ENCODE results near the gene TIGD7. TPM values are rescaled to one million over a fixed set of nuclear protein-coding genes. Genes with fewer than 3 reads are reported as not detected.
"Not testable (repeated sequence)": the region's sequence is repeated elsewhere in the genome, so short reads cannot be mapped to it uniquely, and the experiment has no call there.

The TIGD7 gene
- polyA plus RNA-seq, 1 experiment = 5.3 TPM

- CTCF ChIA-PET = interaction anchor here (4.3 kb wide), 1 partner anchor 8 kb away, joined by 24 read pairs; no protein-coding TSS in a partner anchor
- POLR2A ChIA-PET = no interaction called here
- peaks cover 4% of the 10 kb centered on the region for H3K27me3 ChIP-seq (ENCODE audit: control insufficient read depth, insufficient read depth, low read length)
- no peak for DNase-seq (ENCODE audit: low read depth, low spot score)
- H3K9me3 ChIP-seq (ENCODE audit: control insufficient read depth, insufficient read depth, low read length) = no peaks in the 10 kb centered on the region
- no peak overlapping the region for H3K27ac ChIP-seq (ENCODE audit: low read depth, low read length)
- TF ChIP-seq, protein P1, sequence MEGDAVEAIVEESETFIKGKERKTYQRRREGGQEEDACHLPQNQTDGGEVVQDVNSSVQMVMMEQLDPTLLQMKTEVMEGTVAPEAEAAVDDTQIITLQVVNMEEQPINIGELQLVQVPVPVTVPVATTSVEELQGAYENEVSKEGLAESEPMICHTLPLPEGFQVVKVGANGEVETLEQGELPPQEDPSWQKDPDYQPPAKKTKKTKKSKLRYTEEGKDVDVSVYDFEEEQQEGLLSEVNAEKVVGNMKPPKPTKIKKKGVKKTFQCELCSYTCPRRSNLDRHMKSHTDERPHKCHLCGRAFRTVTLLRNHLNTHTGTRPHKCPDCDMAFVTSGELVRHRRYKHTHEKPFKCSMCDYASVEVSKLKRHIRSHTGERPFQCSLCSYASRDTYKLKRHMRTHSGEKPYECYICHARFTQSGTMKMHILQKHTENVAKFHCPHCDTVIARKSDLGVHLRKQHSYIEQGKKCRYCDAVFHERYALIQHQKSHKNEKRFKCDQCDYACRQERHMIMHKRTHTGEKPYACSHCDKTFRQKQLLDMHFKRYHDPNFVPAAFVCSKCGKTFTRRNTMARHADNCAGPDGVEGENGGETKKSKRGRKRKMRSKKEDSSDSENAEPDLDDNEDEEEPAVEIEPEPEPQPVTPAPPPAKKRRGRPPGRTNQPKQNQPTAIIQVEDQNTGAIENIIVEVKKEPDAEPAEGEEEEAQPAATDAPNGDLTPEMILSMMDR (IDR thresholded peaks at IDR 0.05; ENCODE audit: low read depth, low read length) = no peak
- H3K4me3 ChIP-seq (ENCODE audit: low read depth, low read length) = no peak overlapping the region
Observed at GRCh38 chr16:3274947-3275346, 30.3 kb downstream of the TIGD7 start.

DNA sequence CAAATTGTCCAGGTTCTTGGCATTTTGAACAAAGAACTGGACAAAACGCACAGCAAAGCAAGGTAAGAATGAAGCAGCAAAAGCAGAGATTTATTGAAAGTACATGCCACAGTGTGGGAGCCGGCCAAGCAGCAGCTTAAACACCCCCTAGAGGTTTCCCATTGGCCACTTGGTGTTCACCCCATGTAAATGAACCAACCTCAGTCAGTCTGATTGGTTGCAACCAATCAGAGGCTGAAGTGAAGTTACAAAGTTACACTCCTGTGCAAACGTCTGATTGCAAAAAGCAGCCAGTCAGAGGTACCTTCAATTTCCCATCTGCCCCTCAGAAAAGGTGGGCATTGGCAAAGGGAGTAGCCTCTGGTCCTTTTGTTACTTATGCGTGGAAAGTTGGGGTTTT is 30.7 kb downstream of the TIGD7 start:
- H3K27ac ChIP-seq (ENCODE audit: low read depth, low read length) = no peak overlapping the region
- H3K27me3 ChIP-seq (ENCODE audit: control insufficient read depth, insufficient read depth, low read length) = peaks cover 4% of the 10 kb centered on the region
- TF ChIP-seq, protein P1 (IDR thresholded peaks at IDR 0.05; ENCODE audit: low read depth, low read length) = no peak
- CTCF ChIA-PET = interaction anchor here (4.3 kb wide), 1 partner anchor 7 kb away, joined by 24 read pairs; no protein-coding TSS in a partner anchor
- DNase-seq (ENCODE audit: low read depth, low spot score) = no peak
- no peak overlapping the region for H3K4me3 ChIP-seq (ENCODE audit: low read depth, low read length)
- POLR2A ChIA-PET = interaction anchor here (1.0 kb wide), 1 partner anchor 8 kb away, joined by 4 read pairs; no protein-coding TSS in a partner anchor
- H3K9me3 ChIP-seq (ENCODE audit: control insufficient read depth, insufficient read depth, low read length) = no peaks in the 10 kb centered on the region

GRCh38 chr16:3271281-3271680 is 33.9 kb downstream of the TIGD7 start:
- H3K4me3 ChIP-seq (ENCODE audit: low read depth, low read length); POLR2A ChIA-PET; CTCF ChIA-PET; H3K27me3 ChIP-seq (ENCODE audit: control insufficient read depth, insufficient read depth, low read length); DNase-seq (ENCODE audit: low read depth, low spot score); H3K27ac ChIP-seq (ENCODE audit: low read depth, low read length); H3K9me3 ChIP-seq (ENCODE audit: control insufficient read depth, insufficient read depth, low read length): not testable (repeated sequence)

- DNase-seq (ENCODE audit: low read depth, low spot score); POLR2A ChIA-PET; H3K4me3 ChIP-seq (ENCODE audit: low read depth, low read length); H3K27me3 ChIP-seq (ENCODE audit: control insufficient read depth, insufficient read depth, low read length); H3K9me3 ChIP-seq (ENCODE audit: control insufficient read depth, insufficient read depth, low read length); H3K27ac ChIP-seq (ENCODE audit: low read depth, low read length); CTCF ChIA-PET: not testable (repeated sequence)
Observed at GRCh38 chr16:3270718-3271117, 34.5 kb downstream of the TIGD7 start.

- TF ChIP-seq, protein P1 (IDR thresholded peaks at IDR 0.05; ENCODE audit: low read depth, low read length) = no peak
- Histone ChIP-seq H3K9me3 (ENCODE audit: control insufficient read depth, insufficient read depth, low read length) (peaks cover 5% of the 10 kb centered on the region; the same call in 1 of the 2 replicates), H3K27ac (ENCODE audit: low read depth, low read length) (no peak overlapping the region), H3K4me3 (ENCODE audit: low read depth, low read length) (no peak overlapping the region), H3K27me3 (ENCODE audit: control insufficient read depth, insufficient read depth, low read length) (no peaks in the 10 kb centered on the region)
- CTCF ChIA-PET = interaction anchor here (0.6 to 2.1 kb wide), 2 partner anchors 8 to 10 kb away, joined by 3 to 24 read pairs; no protein-coding TSS in a partner anchor
- POLR2A ChIA-PET = interaction anchor here (1.9 kb wide), 1 partner anchor 14 kb away, joined by 5 read pairs; the partner anchor contains the start of gene ZNF263
- no peak for DNase-seq (ENCODE audit: low read depth, low spot score)
Observed at GRCh38 chr16:3268294-3268693, 36.9 kb downstream of the TIGD7 start.

DNA sequence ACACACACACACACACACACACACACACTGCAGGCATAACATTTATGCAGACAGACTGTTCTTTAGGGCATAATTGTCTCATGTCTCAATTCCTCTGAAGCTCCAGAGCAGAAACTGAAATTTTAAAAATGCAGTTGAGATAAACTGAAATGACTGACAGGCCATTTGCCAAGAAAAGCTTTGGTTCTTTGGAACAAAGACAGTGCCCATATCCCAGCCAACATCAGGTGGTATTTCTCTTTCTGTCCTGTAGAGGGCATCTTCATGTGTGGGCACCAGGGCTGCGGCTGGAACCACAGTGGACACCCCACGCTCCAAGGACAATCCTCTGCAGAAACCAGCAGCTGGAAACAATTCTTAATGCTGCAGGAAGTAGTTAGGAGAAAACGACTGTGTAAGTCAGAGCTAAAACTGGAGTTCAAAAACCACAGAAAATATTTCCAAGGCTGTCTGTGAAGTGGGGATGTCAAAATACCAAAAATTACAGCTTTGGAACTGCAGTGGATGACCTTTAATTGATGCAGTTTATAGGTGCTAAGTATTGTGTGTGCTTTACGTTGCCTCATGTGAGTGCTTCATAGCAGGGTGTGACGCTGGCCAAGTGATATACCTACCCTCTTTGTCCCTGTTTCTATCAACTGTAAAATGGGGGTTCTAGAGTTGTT is 38.2 kb downstream of the TIGD7 start:
- CTCF ChIA-PET = interaction anchor here (0.6 to 2.1 kb wide), 9 partner anchors 9 to 264 kb away, joined by 3 to 24 read pairs (median 4); partner anchors contain the start of gene CLUAP1
- no peak overlapping the region for H3K27ac ChIP-seq (ENCODE audit: low read depth, low read length)
- no peaks in the 10 kb centered on the region for H3K27me3 ChIP-seq (ENCODE audit: control insufficient read depth, insufficient read depth, low read length)
- TF ChIP-seq, protein P1 (IDR thresholded peaks at IDR 0.05; ENCODE audit: low read depth, low read length) = peak; percentile 55
- POLR2A ChIA-PET = interaction anchor here (1.2 to 1.9 kb wide), 2 partner anchors 16 to 98 kb away, joined by 3 to 5 read pairs; partner anchors contain the start of gene ZNF263
- H3K9me3 ChIP-seq (ENCODE audit: control insufficient read depth, insufficient read depth, low read length) = peaks cover 5% of the 10 kb centered on the region; the same call in 1 of the 2 replicates
- no peak overlapping the region for H3K4me3 ChIP-seq (ENCODE audit: low read depth, low read length)
- DNase-seq (ENCODE audit: low read depth, low spot score) = no peak
